SK-N-SH treated with all-trans-retinoic acid at 6 μM for 48 hours (cell line): Measurements from ENCODE around the gene METTL1.
"Not testable (repeated sequence)": the region's sequence is repeated elsewhere in the genome, so short reads cannot be mapped to it uniquely, and the experiment has no call there.

Experiments used
- ATAC-seq: fragments of 200-7000 bp; cut with Tn5 transposase; 3 replicates; pipeline ENCODE4 v1.9.1; 2020; ENCODE audit warnings: mild to moderate bottlenecking, moderate library complexity
- ARNTL ChIP-seq: fragments of 450-650 bp; formaldehyde crosslinking; IDR thresholded peaks from 2 replicates; pipeline ENCODE4 v1.5.0; 2020; ENCODE audit warnings: low read depth, mild to moderate bottlenecking, moderate library complexity, borderline replicate concordance
- BACH2 ChIP-seq: fragments of 250-450 bp; sonication (Bioruptor Pico); IDR thresholded peaks from 2 replicates; pipeline ENCODE4 v1.9.0; 2021; ENCODE audit warnings: mild to moderate bottlenecking, borderline replicate concordance
- CSDC2 ChIP-seq: fragments of 250-450 bp; sonication (Bioruptor Pico); IDR thresholded peaks from 2 replicates; pipeline ENCODE4 v1.5.0; 2020; ENCODE audit warnings: mild to moderate bottlenecking, moderate library complexity
- OSR1 ChIP-seq: fragments of 250-450 bp; sonication (Bioruptor Pico); IDR thresholded peaks from 2 replicates; pipeline ENCODE4 v1.8.0; 2022; ENCODE audit warnings: moderate library complexity, mild to moderate bottlenecking, inconsistent platforms
- PPARA ChIP-seq: fragments of 250-450 bp; sonication (Bioruptor Pico); IDR thresholded peaks from 2 replicates; pipeline ENCODE4 v1.5.0; 2020; ENCODE audit warnings: mild to moderate bottlenecking, borderline replicate concordance
- RARB ChIP-seq: fragments of 250-450 bp; sonication (Bioruptor Pico); IDR thresholded peaks from 2 replicates; pipeline ENCODE4 v1.8.0; 2021; ENCODE audit warnings: mild to moderate bottlenecking, moderate library complexity
- SNAI2 ChIP-seq: fragments of 250-450 bp; sonication (Bioruptor Pico); IDR thresholded peaks from 2 replicates; pipeline ENCODE4 v1.5.0; 2020; ENCODE audit warnings: mild to moderate bottlenecking, moderate library complexity
- TCF4 ChIP-seq: fragments of 250-450 bp; sonication (Bioruptor Pico); IDR thresholded peaks from 2 replicates; pipeline ENCODE4 v1.8.0; 2021; ENCODE audit warnings: mild to moderate bottlenecking, moderate library complexity, borderline replicate concordance
- TOX ChIP-seq: fragments of 250-450 bp; sonication (Bioruptor Pico); IDR thresholded peaks from 2 replicates; pipeline ENCODE4 v1.8.0; 2021; ENCODE audit warnings: mild to moderate bottlenecking, moderate library complexity, borderline replicate concordance
- ZFP3 ChIP-seq: fragments of 250-450 bp; sonication (Bioruptor Pico); IDR thresholded peaks from 2 replicates; pipeline ENCODE4 v1.5.0; 2020; ENCODE audit warnings: mild to moderate bottlenecking, moderate library complexity
- ZFP30 ChIP-seq: fragments of 450-650 bp; formaldehyde crosslinking; IDR thresholded peaks from 2 replicates; pipeline ENCODE4 v1.5.0; 2022; ENCODE audit warnings: mild to moderate bottlenecking, moderate library complexity
- ZNF565 ChIP-seq: fragments of 450-650 bp; formaldehyde crosslinking; conservative IDR thresholded peaks from 2 replicates; pipeline ENCODE4 v1.5.0; 2020; ENCODE audit warnings: low read depth, mild to moderate bottlenecking, moderate library complexity
- ZNF70 ChIP-seq: fragments of 450-650 bp; formaldehyde crosslinking; IDR thresholded peaks from 2 replicates; pipeline ENCODE4 v1.5.0; 2020; ENCODE audit warnings: mild to moderate bottlenecking, moderate library complexity
- ZNF8 ChIP-seq: fragments of 450-650 bp; formaldehyde crosslinking; IDR thresholded peaks from 2 replicates; pipeline ENCODE4 v1.5.0; 2020; ENCODE audit warnings: mild to moderate bottlenecking, moderate library complexity
- TF ChIP-seq, protein P1 (sequence below): fragments of 250-450 bp; sonication (Bioruptor Pico); IDR thresholded peaks from 2 replicates; pipeline ENCODE4 v1.5.0; 2020; ENCODE audit warnings: mild to moderate bottlenecking, moderate library complexity
- TF ChIP-seq, protein P2 (sequence below): fragments of 250-450 bp; sonication (Bioruptor Pico); IDR thresholded peaks from 2 replicates; pipeline ENCODE4 v1.5.1; 2021; ENCODE audit warnings: mild to moderate bottlenecking, moderate library complexity
- TF ChIP-seq, protein P3 (sequence below): fragments of 250-450 bp; sonication (Bioruptor Pico); IDR thresholded peaks from 2 replicates; pipeline ENCODE4 v1.5.1; 2020; ENCODE audit warnings: low read depth, mild to moderate bottlenecking, moderate library complexity

The METTL1 gene

DNA sequence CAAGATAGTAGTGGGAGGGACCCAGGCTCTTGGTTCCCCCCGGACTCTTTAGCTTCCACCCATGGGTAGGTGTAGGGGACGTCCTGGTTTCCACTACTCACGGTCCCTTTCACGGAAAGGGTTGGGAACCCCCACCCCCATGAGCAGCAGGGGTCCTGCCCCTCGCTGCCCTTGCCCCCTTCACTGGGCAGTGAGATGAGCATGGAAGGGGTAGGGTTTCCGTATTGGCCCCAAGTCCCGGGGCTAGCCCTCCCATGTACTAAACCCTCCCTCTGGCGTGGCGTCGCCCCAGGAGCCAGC is 46.1 kb downstream of the METTL1 start:
- ATAC-seq = no peak
- TF ChIP-seq OSR1 (CRISPR knock-in tag) = no peak

DNA sequence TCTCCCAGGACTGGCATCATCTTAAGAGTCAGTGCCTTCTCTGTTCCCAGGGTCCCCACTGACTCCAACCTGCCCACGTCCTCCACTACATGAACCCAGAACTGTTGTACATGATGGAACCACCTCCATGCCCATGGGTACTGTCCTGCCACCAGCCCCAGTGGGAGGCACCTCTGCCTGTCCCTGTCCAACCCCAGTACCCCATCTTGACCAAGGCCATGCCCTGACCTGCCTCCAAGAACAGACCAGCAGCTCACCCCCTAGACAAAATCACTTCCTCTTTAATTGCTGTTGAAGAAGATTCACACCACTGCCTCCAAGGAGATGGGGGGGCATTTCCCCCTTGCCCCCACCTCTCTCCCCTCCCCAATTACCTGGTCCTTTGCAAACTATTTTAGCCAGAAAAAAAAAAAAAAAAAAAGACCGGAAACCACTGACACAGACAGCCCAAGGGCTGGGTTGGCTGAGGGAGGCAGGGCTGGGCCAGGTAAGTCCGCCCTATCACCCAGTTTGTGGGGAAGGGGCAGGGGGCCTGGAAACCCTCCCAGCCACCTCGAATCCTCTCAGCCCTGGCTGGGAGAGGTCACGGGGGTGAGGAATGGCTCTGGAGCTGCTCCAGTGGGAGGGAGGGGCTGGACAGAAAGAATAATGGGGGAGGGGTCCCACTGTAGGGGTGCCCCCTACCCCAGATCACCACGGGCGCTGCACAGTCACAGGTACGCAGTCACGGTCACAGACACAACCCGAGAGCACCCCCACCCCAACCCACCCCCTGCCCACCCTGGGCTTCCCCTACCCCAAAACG is 46.8 kb downstream of the METTL1 start:
- no peak for TF ChIP-seq ZNF8 (CRISPR knock-in tag)
- TF ChIP-seq OSR1 (CRISPR knock-in tag) = no peak
- no peak for TF ChIP-seq CSDC2 (CRISPR knock-in tag)
- ATAC-seq = no peak

DNA sequence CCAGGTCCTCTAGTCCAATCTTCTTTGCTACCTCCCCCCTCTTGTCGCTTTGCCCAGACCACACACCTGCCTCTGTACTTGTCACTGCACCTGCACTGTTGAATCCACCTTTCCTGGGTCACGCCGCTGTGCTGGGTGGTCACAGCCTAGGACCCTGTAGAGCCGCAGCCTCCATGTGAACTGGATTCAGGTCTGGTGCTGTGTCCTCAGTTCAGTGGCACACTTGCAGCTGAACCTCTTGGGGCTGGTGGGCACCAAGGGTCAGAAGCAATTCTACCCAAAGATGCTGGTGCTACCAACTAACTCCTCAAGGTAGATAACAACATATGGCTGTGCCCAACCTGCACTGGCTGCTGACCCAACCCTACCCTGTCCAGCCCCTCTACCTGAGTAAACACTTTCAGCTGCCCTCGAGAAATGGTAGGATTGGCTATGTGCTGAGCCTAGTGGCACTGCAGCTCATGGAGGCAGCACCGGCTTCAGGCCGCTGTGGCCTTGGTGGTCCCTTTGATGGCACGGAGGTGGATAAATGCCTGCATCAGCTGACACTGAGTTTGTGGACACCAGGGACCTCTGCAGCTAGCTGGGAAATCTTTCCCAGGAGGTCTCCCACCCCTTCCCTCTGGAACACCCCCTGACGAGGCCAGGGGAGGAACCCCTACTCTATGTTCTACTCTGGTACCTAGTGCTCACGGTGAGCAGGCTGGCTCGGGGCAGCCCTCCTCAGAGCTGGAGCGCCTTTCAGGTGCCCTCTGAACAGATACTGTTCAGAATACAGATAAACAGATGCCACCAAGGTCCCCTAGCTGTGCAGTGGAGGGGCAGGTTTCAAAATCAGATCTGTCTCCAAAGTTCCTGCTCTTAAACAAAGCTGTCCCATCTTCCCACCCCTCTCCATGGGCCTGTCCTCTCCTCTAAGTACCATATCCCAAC is 47.6 kb downstream of the METTL1 start:
- no peak for TF ChIP-seq ARNTL
- TF ChIP-seq ZNF70 (CRISPR knock-in tag) = no peak
- no peak for TF ChIP-seq SNAI2 (CRISPR knock-in tag)
- TF ChIP-seq TCF4 (CRISPR knock-in tag) = no peak
- no peak for TF ChIP-seq ZFP30 (CRISPR knock-in tag)
- no peak for TF ChIP-seq PPARA (CRISPR knock-in tag)
- TF ChIP-seq, protein P1, sequence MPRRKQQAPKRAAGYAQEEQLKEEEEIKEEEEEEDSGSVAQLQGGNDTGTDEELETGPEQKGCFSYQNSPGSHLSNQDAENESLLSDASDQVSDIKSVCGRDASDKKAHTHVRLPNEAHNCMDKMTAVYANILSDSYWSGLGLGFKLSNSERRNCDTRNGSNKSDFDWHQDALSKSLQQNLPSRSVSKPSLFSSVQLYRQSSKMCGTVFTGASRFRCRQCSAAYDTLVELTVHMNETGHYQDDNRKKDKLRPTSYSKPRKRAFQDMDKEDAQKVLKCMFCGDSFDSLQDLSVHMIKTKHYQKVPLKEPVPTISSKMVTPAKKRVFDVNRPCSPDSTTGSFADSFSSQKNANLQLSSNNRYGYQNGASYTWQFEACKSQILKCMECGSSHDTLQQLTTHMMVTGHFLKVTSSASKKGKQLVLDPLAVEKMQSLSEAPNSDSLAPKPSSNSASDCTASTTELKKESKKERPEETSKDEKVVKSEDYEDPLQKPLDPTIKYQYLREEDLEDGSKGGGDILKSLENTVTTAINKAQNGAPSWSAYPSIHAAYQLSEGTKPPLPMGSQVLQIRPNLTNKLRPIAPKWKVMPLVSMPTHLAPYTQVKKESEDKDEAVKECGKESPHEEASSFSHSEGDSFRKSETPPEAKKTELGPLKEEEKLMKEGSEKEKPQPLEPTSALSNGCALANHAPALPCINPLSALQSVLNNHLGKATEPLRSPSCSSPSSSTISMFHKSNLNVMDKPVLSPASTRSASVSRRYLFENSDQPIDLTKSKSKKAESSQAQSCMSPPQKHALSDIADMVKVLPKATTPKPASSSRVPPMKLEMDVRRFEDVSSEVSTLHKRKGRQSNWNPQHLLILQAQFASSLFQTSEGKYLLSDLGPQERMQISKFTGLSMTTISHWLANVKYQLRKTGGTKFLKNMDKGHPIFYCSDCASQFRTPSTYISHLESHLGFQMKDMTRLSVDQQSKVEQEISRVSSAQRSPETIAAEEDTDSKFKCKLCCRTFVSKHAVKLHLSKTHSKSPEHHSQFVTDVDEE (CRISPR knock-in tag) = no peak
- TF ChIP-seq TOX (CRISPR knock-in tag) = no peak
- TF ChIP-seq, protein P2, sequence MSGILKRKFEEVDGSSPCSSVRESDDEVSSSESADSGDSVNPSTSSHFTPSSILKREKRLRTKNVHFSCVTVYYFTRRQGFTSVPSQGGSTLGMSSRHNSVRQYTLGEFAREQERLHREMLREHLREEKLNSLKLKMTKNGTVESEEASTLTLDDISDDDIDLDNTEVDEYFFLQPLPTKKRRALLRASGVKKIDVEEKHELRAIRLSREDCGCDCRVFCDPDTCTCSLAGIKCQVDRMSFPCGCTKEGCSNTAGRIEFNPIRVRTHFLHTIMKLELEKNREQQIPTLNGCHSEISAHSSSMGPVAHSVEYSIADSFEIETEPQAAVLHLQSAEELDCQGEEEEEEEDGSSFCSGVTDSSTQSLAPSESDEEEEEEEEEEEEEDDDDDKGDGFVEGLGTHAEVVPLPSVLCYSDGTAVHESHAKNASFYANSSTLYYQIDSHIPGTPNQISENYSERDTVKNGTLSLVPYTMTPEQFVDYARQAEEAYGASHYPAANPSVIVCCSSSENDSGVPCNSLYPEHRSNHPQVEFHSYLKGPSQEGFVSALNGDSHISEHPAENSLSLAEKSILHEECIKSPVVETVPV (CRISPR knock-in tag) = no peak
- TF ChIP-seq RARB (CRISPR knock-in tag) = no peak
- no peak for ATAC-seq

DNA sequence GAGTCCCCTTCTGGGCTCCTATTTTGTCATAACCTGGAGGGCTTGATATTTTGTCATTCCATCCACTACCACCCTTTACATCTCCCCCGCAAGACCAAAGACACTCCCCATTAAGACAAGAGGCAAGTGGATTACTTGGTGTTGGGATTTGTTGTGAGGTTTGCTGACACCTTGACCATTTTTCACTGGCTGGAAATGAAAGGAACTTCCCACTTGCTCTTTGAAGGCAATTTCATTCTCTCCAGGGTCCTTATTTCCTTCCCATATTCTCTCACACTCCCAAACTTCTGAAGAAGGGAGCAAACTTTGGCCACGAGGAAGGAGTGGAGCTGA is 48.3 kb downstream of the METTL1 start:
- no peak for TF ChIP-seq ZFP3 (CRISPR knock-in tag)
- TF ChIP-seq CSDC2 (CRISPR knock-in tag) = no peak
- TF ChIP-seq, protein P3, sequence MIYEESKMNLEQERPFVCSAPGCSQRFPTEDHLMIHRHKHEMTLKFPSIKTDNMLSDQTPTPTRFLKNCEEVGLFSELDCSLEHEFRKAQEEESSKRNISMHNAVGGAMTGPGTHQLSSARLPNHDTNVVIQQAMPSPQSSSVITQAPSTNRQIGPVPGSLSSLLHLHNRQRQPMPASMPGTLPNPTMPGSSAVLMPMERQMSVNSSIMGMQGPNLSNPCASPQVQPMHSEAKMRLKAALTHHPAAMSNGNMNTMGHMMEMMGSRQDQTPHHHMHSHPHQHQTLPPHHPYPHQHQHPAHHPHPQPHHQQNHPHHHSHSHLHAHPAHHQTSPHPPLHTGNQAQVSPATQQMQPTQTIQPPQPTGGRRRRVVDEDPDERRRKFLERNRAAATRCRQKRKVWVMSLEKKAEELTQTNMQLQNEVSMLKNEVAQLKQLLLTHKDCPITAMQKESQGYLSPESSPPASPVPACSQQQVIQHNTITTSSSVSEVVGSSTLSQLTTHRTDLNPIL (CRISPR knock-in tag) = no peak
- no peak for TF ChIP-seq SNAI2 (CRISPR knock-in tag)
- no peak for TF ChIP-seq ZNF565 (CRISPR knock-in tag)
- no peak for TF ChIP-seq BACH2 (CRISPR knock-in tag)
- TF ChIP-seq TCF4 (CRISPR knock-in tag) = no peak
- TF ChIP-seq TOX (CRISPR knock-in tag) = no peak
- no peak for TF ChIP-seq OSR1 (CRISPR knock-in tag)
- no peak for TF ChIP-seq ZFP30 (CRISPR knock-in tag)
- no peak for ATAC-seq

DNA sequence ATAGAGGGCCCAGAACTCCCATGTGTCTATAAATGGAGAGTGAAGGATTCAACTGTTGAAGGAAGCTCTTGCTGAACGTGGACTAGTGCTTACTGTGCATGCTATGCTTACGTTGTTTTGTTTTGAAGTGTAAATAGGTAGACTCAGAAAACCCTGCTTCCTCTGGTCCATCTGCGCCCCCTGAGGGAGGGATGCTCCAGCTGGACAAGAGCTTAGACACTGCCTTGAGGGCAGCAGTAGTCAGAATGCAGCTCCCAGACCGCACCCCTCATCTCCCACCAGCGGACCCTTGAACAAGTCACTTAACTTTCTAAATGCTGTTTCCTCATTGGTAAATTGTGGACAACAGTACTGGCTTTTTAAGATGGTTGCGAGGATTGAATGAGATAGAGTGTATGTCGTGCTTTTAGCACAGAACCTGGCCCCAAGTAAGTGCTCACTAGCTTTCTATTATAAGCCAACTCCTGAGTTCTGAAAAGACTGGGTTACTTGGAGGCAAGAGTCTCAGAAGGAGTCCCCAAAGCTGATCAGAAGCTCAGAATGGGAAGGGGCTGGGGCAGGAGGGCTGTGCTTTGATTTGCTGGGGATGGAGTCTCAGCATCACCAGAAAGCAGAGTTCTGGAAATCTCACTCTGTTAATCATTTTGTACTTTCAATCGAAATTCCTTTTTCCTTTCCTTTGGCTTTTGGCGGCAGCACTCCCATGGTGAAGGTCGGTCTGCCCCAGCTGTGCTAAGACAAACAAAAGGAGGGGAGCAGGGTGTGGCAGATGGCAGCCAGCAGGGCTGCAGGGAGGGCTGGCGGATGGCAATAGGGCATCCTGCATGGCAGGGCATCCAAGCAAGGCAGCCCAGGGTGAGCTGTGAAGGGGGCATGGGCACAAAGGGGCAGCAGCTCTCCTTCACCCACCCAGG is 48.9 kb downstream of the METTL1 start:
- TF ChIP-seq, protein P3 (CRISPR knock-in tag) = no peak
- TF ChIP-seq, protein P1 (CRISPR knock-in tag) = no peak
- TF ChIP-seq ZNF70 (CRISPR knock-in tag) = no peak
- TF ChIP-seq, all 23 proteins: peak for 0
- ATAC-seq = no peak

DNA sequence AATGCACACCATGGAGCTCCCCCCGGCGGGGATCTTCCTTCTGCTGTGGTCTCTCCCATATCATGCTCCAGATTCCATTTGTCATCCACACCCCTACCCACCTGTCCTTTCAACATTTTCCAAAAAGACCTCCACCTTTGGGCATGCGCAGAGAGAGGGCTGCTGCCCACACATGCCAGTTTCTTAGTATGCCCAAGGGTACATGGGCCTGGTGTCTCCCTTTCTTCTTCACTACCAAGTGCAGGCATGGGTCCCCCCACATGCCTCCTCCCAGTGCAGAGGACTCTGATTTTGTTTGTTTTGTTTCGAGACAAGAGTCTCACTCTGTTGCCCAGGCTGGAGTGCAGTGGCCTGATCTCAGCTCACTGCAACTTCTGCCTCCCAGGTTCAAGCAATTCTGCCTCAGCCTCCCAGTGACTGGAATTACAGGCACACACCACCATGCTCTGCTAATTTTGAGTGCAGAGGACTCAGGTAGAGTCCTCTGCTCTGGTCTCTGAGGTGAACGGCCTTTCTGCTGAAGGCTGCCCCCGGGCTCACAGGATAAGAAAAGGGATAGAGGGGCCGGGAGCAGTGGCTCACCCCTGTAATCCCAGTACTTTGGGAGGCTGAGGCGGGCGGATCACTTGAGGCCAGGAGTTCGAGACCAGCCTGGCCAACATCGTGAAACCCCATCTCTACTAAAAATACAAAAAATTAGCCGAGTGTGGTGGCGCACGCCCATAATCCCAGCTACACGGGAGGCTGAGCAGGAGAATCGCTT is 49.9 kb downstream of the METTL1 start:
- not testable (repeated sequence) for ATAC-seq
